ENCODE data around the gene SLPI. TPM values are rescaled to one million over a fixed set of nuclear protein-coding genes. Genes with fewer than 3 reads are reported as not detected.

Gene SLPI
- total and polyA plus RNA-seq, 2 donors (not counting 3 experiments of a cell fraction or from before 2014, with no cell fraction given): not detected

DNA sequence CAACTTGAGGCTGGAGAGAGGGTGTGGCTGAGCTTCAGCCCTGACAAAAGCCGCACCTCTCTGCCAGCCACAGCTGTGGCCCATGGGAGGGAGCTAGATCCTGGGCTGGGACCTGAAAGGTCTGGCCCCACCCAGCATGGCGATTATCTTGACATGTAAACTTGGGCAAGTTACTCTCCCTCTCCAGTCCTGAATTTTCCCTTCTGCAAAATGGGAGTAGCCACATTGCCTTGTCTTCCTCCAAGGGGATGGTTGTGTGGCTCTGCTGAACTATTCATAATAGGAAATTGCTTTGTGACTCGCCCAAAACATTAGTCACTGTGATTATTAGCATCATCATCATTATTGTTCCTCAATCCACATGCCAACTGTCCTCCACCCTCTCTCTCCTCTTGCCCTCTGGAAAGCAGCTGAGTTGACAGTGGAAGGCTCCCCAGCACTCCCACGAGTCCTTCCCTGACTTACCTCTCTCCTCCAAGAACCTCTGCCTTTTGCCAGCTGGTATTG, 29.2 kb upstream of the SLPI start:
- dilution Hi-C loops (cut with MboI; ENCODE audit: extremely low pct_ligation_motif_present, low sequenced_read_pairs): no loop called here

More for the DNA sequence above, 29.2 kb upstream of the SLPI start:
- FAIRE-seq (no peak), DNase-seq (ENCODE audit: low read depth, low spot score) (no peak)
- H3K27me3 ChIP-seq (ENCODE audit: control insufficient read depth in 2 of 2, insufficient read depth in 2 of 2, low read length in 2 of 2): no peaks in the 10 kb centered on the region
- TF ChIP-seq JUN (IDR thresholded peaks at IDR 0.05; ENCODE audit: borderline replicate concordance, insufficient read depth, insufficient read length, low read depth) (no peak), POLR2AphosphoS5 (IDR thresholded peaks at IDR 0.05; ENCODE audit: insufficient read depth, low read depth, low read length) (no peak), MYC (IDR thresholded peaks at IDR 0.05; ENCODE audit: low read depth, low read length) (no peak), FOS (IDR thresholded peaks at IDR 0.05; ENCODE audit: borderline replicate concordance, insufficient read depth, low read length) (no peak), EZH2 (IDR thresholded peaks at IDR 0.05; ENCODE audit: borderline replicate concordance, low read depth, low read length, severe bottlenecking) (no peak), POLR2A (IDR thresholded peaks at IDR 0.05; ENCODE audit: low read depth, low read length) (no peak), GATA2 (IDR thresholded peaks at IDR 0.05; ENCODE audit: insufficient read depth, insufficient read length, low read depth, low read length) (no peak)
- TF ChIP-seq, protein P1, sequence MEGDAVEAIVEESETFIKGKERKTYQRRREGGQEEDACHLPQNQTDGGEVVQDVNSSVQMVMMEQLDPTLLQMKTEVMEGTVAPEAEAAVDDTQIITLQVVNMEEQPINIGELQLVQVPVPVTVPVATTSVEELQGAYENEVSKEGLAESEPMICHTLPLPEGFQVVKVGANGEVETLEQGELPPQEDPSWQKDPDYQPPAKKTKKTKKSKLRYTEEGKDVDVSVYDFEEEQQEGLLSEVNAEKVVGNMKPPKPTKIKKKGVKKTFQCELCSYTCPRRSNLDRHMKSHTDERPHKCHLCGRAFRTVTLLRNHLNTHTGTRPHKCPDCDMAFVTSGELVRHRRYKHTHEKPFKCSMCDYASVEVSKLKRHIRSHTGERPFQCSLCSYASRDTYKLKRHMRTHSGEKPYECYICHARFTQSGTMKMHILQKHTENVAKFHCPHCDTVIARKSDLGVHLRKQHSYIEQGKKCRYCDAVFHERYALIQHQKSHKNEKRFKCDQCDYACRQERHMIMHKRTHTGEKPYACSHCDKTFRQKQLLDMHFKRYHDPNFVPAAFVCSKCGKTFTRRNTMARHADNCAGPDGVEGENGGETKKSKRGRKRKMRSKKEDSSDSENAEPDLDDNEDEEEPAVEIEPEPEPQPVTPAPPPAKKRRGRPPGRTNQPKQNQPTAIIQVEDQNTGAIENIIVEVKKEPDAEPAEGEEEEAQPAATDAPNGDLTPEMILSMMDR (IDR thresholded peaks at IDR 0.05; ENCODE audit: extremely low read depth in 1 of 2, insufficient read depth in 1 of 2, low read depth in 1 of 2, low read length in 2 of 2): no peak
- TF ChIP-seq, protein P2, sequence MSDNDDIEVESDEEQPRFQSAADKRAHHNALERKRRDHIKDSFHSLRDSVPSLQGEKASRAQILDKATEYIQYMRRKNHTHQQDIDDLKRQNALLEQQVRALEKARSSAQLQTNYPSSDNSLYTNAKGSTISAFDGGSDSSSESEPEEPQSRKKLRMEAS (IDR thresholded peaks at IDR 0.05; ENCODE audit: insufficient read depth, insufficient read length): no peak
- no peaks in the 10 kb centered on the region for H3K4me1 ChIP-seq (ENCODE audit: control insufficient read depth, extremely low read depth, insufficient read depth, low read length)
- H3K9me1 ChIP-seq (replicated peaks; ENCODE audit: control insufficient read depth, extremely low read depth, insufficient read depth, low read length): no peaks in the 10 kb centered on the region
- ChIA-PET POLR2A (no interaction called here), CTCF (interaction anchor here (1.3 to 7.1 kb wide), 2 partner anchors 9 to 28 kb away, joined by 3 to 42 read pairs; no protein-coding TSS in a partner anchor)
- no TSS peak for BruUV-seq (replicated peaks)
- intact Hi-C loops (cut with micrococcal nuclease): no loop called here
- no peak overlapping the region for H3K4me3 ChIP-seq (replicated peaks in 1 of 3; ENCODE audit: insufficient read depth in 1 of 3, low read depth in 1 of 3, low read length in 3 of 3)
- no peaks in the 10 kb centered on the region for H3K79me2 ChIP-seq (ENCODE audit: control insufficient read depth, insufficient read depth, low read length)
- no peak overlapping the region for H3K9ac ChIP-seq (replicated peaks; ENCODE audit: extremely low read depth, insufficient read depth, low read length)
- no peak overlapping the region for H3K27ac ChIP-seq (ENCODE audit: insufficient read depth, low read depth, low read length)
- H3K9me3 ChIP-seq (replicated peaks; ENCODE audit: control insufficient read depth, insufficient read depth, low read length): no peaks in the 10 kb centered on the region
- H4K20me1 ChIP-seq (replicated peaks; ENCODE audit: control insufficient read depth, extremely low read depth, insufficient read depth, low read length): no peaks in the 10 kb centered on the region
- no peak overlapping the region for H2AFZ ChIP-seq (ENCODE audit: low read depth, low read length)
- H3K4me2 ChIP-seq (ENCODE audit: insufficient read depth, low read length): no peak overlapping the region
- no peaks in the 10 kb centered on the region for H3K36me3 ChIP-seq (ENCODE audit: control insufficient read depth in 2 of 2, extremely low read depth in 1 of 2, insufficient read depth in 2 of 2, low read length in 2 of 2)

Data from endothelial cell of umbilical vein (primary cell).